H9 (cell line): ENCODE measurements around the gene KAZN. TPM values are rescaled to one million over a fixed set of nuclear protein-coding genes. Genes with fewer than 3 reads are reported as not detected.

ENCODE experiments used
- DNase-seq: peaks from one replicate; pipeline ENCODE4 v3.0.0-alpha.2; 2017
- H2AFZ ChIP-seq: one replicate; pipeline ENCODE4 v1.6.1; 2013; ENCODE audit warnings: mild to moderate bottlenecking, low read length, control low read depth, moderate library complexity
- H2AK5ac ChIP-seq: 2 replicates; pipeline ENCODE4 v1.6.1; 2013; ENCODE audit warnings: low read length, control low read depth, mixed read lengths; ENCODE audit not compliant: insufficient read length
- H2BK120ac ChIP-seq: one replicate; pipeline ENCODE4 v1.6.1; 2013; ENCODE audit warnings: low read depth, mild to moderate bottlenecking, low read length, control low read depth, inconsistent platforms; ENCODE audit not compliant: poor library complexity, severe bottlenecking
- H2BK12ac ChIP-seq: 2 replicates; pipeline ENCODE4 v1.6.1; 2013; ENCODE audit warnings: low read length, control low read depth, mixed read lengths, low read depth; ENCODE audit not compliant: insufficient read length
- H2BK15ac ChIP-seq: 2 replicates; pipeline ENCODE4 v1.6.1; 2013; ENCODE audit warnings: low read depth, low read length, control low read depth
- H2BK20ac ChIP-seq: one replicate; pipeline ENCODE4 v1.6.1; 2013; ENCODE audit warnings: low read depth, mild to moderate bottlenecking, low read length, control low read depth, inconsistent platforms; ENCODE audit not compliant: poor library complexity, severe bottlenecking
- H2BK5ac ChIP-seq: 2 replicates; pipeline ENCODE4 v1.6.1; 2013; ENCODE audit warnings: low read length, control low read depth, mixed read lengths; ENCODE audit not compliant: insufficient read length
- H3K14ac ChIP-seq: 2 replicates; pipeline ENCODE4 v1.6.1; 2013; ENCODE audit warnings: low read length, control low read depth; ENCODE audit not compliant: insufficient read depth
- H3K18ac ChIP-seq: 2 replicates; pipeline ENCODE4 v1.6.1; 2013; ENCODE audit warnings: low read depth, mild to moderate bottlenecking, mixed read lengths, low read length, control low read depth; ENCODE audit not compliant: insufficient read length
- H3K23ac ChIP-seq: 2 replicates; pipeline ENCODE4 v1.6.1; 2013; ENCODE audit warnings: low read length, control low read depth, mixed read lengths, low read depth; ENCODE audit not compliant: insufficient read length
- H3K23me2 ChIP-seq: 2 replicates; pipeline ENCODE4 v1.6.1; 2013; ENCODE audit warnings: low read depth, mild to moderate bottlenecking, mixed read lengths, low read length, control low read depth; ENCODE audit not compliant: insufficient read length, poor library complexity, severe bottlenecking
- H3K27ac ChIP-seq: 2 replicates; pipeline ENCODE4 v1.5.1; 2013; ENCODE audit warnings: low read length, control low read depth, mixed read lengths, low read depth; ENCODE audit not compliant: insufficient read length
- H3K27me3 ChIP-seq: 2 replicates; pipeline ENCODE4 v1.6.1; 2013; ENCODE audit warnings: low read length, control low read depth, inconsistent platforms; ENCODE audit not compliant: insufficient read depth
- H3K4ac ChIP-seq: 2 replicates; pipeline ENCODE4 v1.6.1; 2013; ENCODE audit warnings: low read depth, mild to moderate bottlenecking, control low read depth, inconsistent platforms, low read length, moderate library complexity
- H3K4me1 ChIP-seq: 2 replicates; pipeline ENCODE4 v1.6.1; 2013; ENCODE audit warnings: low read length, control low read depth, inconsistent platforms; ENCODE audit not compliant: insufficient read depth
- H3K4me2 ChIP-seq: 2 replicates; pipeline ENCODE4 v1.6.1; 2013; ENCODE audit warnings: low read length, control low read depth, mixed read lengths; ENCODE audit not compliant: insufficient read length, insufficient read depth
- H3K56ac ChIP-seq: 2 replicates; pipeline ENCODE4 v1.6.1; 2013; ENCODE audit warnings: low read depth, mild to moderate bottlenecking, mixed read lengths, low read length, control low read depth; ENCODE audit not compliant: insufficient read length
- H3K79me1 ChIP-seq: 2 replicates; pipeline ENCODE4 v1.6.1; 2013; ENCODE audit warnings: low read depth, mild to moderate bottlenecking, moderate library complexity, low read length, control low read depth, inconsistent platforms; ENCODE audit not compliant: insufficient read depth, poor library complexity, severe bottlenecking
- H3K79me2 ChIP-seq: 2 replicates; pipeline ENCODE4 v1.6.1; 2013; ENCODE audit warnings: low read length, control low read depth, inconsistent platforms; ENCODE audit not compliant: insufficient read depth
- H3K9ac ChIP-seq: 2 replicates; pipeline ENCODE4 v1.6.1; 2013; ENCODE audit warnings: low read length, control low read depth, mixed read lengths; ENCODE audit not compliant: insufficient read length; ENCODE audit errors: extremely low read depth
- H3K9me3 ChIP-seq: one replicate; pipeline ENCODE4 v1.6.1; 2013; ENCODE audit warnings: low read depth, low read length, inconsistent platforms; ENCODE audit not compliant: control insufficient read depth
- H3T11ph ChIP-seq: one replicate; pipeline ENCODE4 v1.6.1; 2013; ENCODE audit warnings: mild to moderate bottlenecking, low read length, control low read depth, inconsistent platforms
- H4K20me1 ChIP-seq: one replicate; pipeline ENCODE4 v1.6.1; 2013; ENCODE audit not compliant: control insufficient read depth, insufficient read length, insufficient read depth
- H4K5ac ChIP-seq: 2 replicates; pipeline ENCODE4 v1.6.1; 2013; ENCODE audit warnings: low read depth, mild to moderate bottlenecking, mixed read lengths, low read length, control low read depth; ENCODE audit not compliant: insufficient read length
- H4K8ac ChIP-seq: replicated peaks from 2 replicates; pipeline ENCODE4 v1.6.1; 2013; ENCODE audit warnings: low read length, control low read depth, mixed read lengths, low read depth; ENCODE audit not compliant: insufficient read length
- H4K91ac ChIP-seq: 2 replicates; pipeline ENCODE4 v1.6.1; 2013; ENCODE audit warnings: low read depth, mild to moderate bottlenecking, moderate library complexity, mixed read lengths, low read length, control low read depth; ENCODE audit not compliant: insufficient read length
- H3K27ac Mint-ChIP-seq, 3 experiments: 2 replicates in 2 of 3; 3 replicates in 1 of 3; pipeline ENCODE4 v1.8.0; 2020 to 2021; ENCODE audit warnings: mixed read lengths in 3 of 3, mild to moderate bottlenecking in 1 of 3, moderate library complexity in 1 of 3
- H3K27me3 Mint-ChIP-seq: 2 replicates; pipeline ENCODE4 v1.8.0; 2021; ENCODE audit warnings: low read depth, mild to moderate bottlenecking, moderate library complexity, mixed read lengths
- H3K36me3 Mint-ChIP-seq, 3 experiments: 2 replicates in 2 of 3; 3 replicates in 1 of 3; pipeline ENCODE4 v1.8.0; 2020 to 2021; ENCODE audit warnings: low read depth in 3 of 3, mixed read lengths in 3 of 3; ENCODE audit not compliant: insufficient read depth in 1 of 3
- H3K4me1 Mint-ChIP-seq, 2 experiments: 2 replicates each; pipeline ENCODE4 v1.8.0; 2020; ENCODE audit warnings: mixed read lengths in 2 of 2
- H3K4me3 Mint-ChIP-seq, 2 experiments: 2 replicates in 1 of 2; 3 replicates in 1 of 2; pipeline ENCODE4 v1.8.0; 2020 to 2021; ENCODE audit warnings: mild to moderate bottlenecking in 2 of 2, mixed read lengths in 2 of 2, moderate library complexity in 1 of 2
- H3K9me3 Mint-ChIP-seq, 2 experiments: 2 replicates in 1 of 2; 3 replicates in 1 of 2; pipeline ENCODE4 v1.8.0; 2020; ENCODE audit warnings: mild to moderate bottlenecking in 2 of 2, mixed read lengths in 2 of 2, moderate library complexity in 1 of 2
- WGBS: extraction: QIAGEN DNeasy Blood & Tissue Kit; methylation state at CpG from one replicate; pipeline ENCODE4 v1.1.7; 2013; ENCODE audit warnings: missing lambda C conversion rate, low lambda C conversion rate, mixed read lengths; ENCODE audit not compliant: insufficient read length; ENCODE audit errors: extremely low coverage; 5-methylcytosine and 5-hydroxymethylcytosine counted together
- total RNA-seq: library from RNA; stranded (reverse); gene quantifications from 2 replicates; pipeline ENCODE4 v1.2.1, GENCODE V29; 2021
- TF ChIP-seq, protein P1 (sequence below): fragments of 200-600 bp; sonication (generic); conservative IDR thresholded peaks from 3 replicates; pipeline ENCODE4 v1.8.0; 2021; ENCODE audit warnings: antibody characterized with exemption, mild to moderate bottlenecking

Gene KAZN
- total RNA-seq, 1 experiment from 2014 or later, result 7.6 TPM

DNA sequence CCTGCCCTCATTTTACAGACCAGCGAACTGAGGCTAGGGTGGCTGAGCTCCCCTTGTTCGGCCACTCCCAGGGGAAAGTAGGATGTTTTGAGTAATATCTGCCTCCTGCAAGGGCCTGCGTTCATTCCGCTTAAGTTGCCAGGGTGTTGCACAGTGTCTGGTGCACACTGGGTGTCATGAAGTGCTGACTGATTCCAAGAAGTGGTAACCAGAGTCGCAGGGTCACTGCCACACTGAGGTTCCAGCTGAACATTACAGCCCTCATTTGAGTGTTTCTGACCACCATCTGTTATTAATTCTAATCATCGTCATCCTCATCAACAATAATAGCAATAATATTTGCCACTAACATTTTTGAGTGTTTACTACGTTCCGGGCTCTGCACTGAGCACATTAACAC, 250.6 kb downstream of the KAZN start:
- Histone ChIP-seq H4K5ac (no peak overlapping the region), H3K9ac (no peak overlapping the region), H2BK12ac (no peak overlapping the region), H3K4ac (no peak overlapping the region), H3K9me3 (no peaks in the 10 kb centered on the region), H2BK5ac (no peak overlapping the region), H2BK15ac (no peak overlapping the region), H4K8ac (no peak overlapping the region), H3K4me1 (no peaks in the 10 kb centered on the region), H3K27ac (no peak overlapping the region), H3K27me3 (no peaks in the 10 kb centered on the region), H3T11ph (no peak overlapping the region), H2BK20ac (no peak overlapping the region), H3K23ac (no peak overlapping the region), H3K56ac (no peak overlapping the region), H3K79me2 (no peaks in the 10 kb centered on the region), H4K20me1 (no peaks in the 10 kb centered on the region), H3K14ac (no peak overlapping the region), H2AFZ (no peak overlapping the region), H3K18ac (no peak overlapping the region), H2AK5ac (no peak overlapping the region), H3K23me2 (no peaks in the 10 kb centered on the region), H3K4me2 (no peak overlapping the region), H3K79me1 (no peaks in the 10 kb centered on the region), H2BK120ac (no peak overlapping the region), H4K91ac (no peak overlapping the region)
- Mint-ChIP-seq H3K4me3 (no peak overlapping the region), H3K9me3 (no peaks in the 10 kb centered on the region), H3K27me3 (peaks cover 4% of the 10 kb centered on the region), H3K36me3 (no peaks in the 10 kb centered on the region), H3K27ac (no peak overlapping the region), H3K4me1 (no peaks in the 10 kb centered on the region; a peak in 1 of 4 replicates)
- TF ChIP-seq, protein P1, sequence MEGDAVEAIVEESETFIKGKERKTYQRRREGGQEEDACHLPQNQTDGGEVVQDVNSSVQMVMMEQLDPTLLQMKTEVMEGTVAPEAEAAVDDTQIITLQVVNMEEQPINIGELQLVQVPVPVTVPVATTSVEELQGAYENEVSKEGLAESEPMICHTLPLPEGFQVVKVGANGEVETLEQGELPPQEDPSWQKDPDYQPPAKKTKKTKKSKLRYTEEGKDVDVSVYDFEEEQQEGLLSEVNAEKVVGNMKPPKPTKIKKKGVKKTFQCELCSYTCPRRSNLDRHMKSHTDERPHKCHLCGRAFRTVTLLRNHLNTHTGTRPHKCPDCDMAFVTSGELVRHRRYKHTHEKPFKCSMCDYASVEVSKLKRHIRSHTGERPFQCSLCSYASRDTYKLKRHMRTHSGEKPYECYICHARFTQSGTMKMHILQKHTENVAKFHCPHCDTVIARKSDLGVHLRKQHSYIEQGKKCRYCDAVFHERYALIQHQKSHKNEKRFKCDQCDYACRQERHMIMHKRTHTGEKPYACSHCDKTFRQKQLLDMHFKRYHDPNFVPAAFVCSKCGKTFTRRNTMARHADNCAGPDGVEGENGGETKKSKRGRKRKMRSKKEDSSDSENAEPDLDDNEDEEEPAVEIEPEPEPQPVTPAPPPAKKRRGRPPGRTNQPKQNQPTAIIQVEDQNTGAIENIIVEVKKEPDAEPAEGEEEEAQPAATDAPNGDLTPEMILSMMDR, result no peak
- WGBS, result no CpG with 5 or more reads among the region's 8 CpGs
- no peak for DNase-seq
